GM18907 (cell line): ENCODE measurements around the gene CASKIN1.

Experiments
- ATAC-seq: cut with Tn5 transposase; IDR thresholded peaks from one replicate; pipeline ENCODE4 v1.9.1; 2021; ENCODE audit warnings: mild to moderate bottlenecking, moderate library complexity; ENCODE audit not compliant: unreplicated experiment

CASKIN1 gene

GRCh38 chr16:2160915-2161551 is 35.4 kb downstream of the CASKIN1 start:
- no peak for ATAC-seq

- ATAC-seq = no peak
Observed at GRCh38 chr16:2159175-2159838, 37.1 kb downstream of the CASKIN1 start.

GRCh38 chr16:2158262-2158638 is 38.2 kb downstream of the CASKIN1 start:
- no peak for ATAC-seq

- no peak for ATAC-seq
Observed at GRCh38 chr16:2157480-2158261, 38.7 kb downstream of the CASKIN1 start.

- no peak for ATAC-seq
Observed at GRCh38 chr16:2156849-2157224, 39.6 kb downstream of the CASKIN1 start.

GRCh38 chr16:2155977-2156848 is 40.2 kb downstream of the CASKIN1 start:
- no peak for ATAC-seq

GRCh38 chr16:2155091-2155950 is 41.1 kb downstream of the CASKIN1 start, which contains the start of gene TRAF7:
Gene TRAF7, plus strand, starts transcription at chr16:2155782. Its CDS starts 8,139 bp downstream, at chr16:2163921.
- peak; percentile 90 for ATAC-seq

GRCh38 chr16:2154533-2155090 is 41.8 kb downstream of the CASKIN1 start:
- no peak for ATAC-seq

- ATAC-seq = no peak
Observed at GRCh38 chr16:2152695-2153506, 43.5 kb downstream of the CASKIN1 start.

- no peak for ATAC-seq
Observed at GRCh38 chr16:2151188-2152091, 45.0 kb downstream of the CASKIN1 start.

- no peak for ATAC-seq
Observed at GRCh38 chr16:2150418-2151187, 45.8 kb downstream of the CASKIN1 start.

GRCh38 chr16:2149630-2150417 is 46.6 kb downstream of the CASKIN1 start:
- no peak for ATAC-seq

- ATAC-seq = no peak
Observed at GRCh38 chr16:2148714-2149629, 47.4 kb downstream of the CASKIN1 start.

- ATAC-seq = no peak
Observed at GRCh38 chr16:2147981-2148671, 48.3 kb downstream of the CASKIN1 start, which contains the start of gene RAB26. Gene RAB26, plus strand, starts transcription at chr16:2148625. Its CDS starts 159 bp downstream, at chr16:2148784.
